Neural progenitor cell (in vitro differentiated cells): ENCODE data around the gene RAPGEF2.
"Not testable (repeated sequence)": the region's sequence is repeated elsewhere in the genome, so short reads cannot be mapped to it uniquely, and the experiment has no call there.

ENCODE experiments used
- CTCF ChIP-seq: fragments of 200-600 bp; sonication (generic); IDR thresholded peaks from 2 replicates; pipeline ENCODE4 v1.5.1; 2017; ENCODE audit warnings: antibody characterized with exemption, mild to moderate bottlenecking
- EZH2phosphoT487 ChIP-seq: fragments of 200-600 bp; sonication (generic); IDR thresholded peaks from 2 replicates; pipeline ENCODE4 v1.6.1; 2017; ENCODE audit warnings: antibody characterized with exemption

GRCh38 chr4:159116098-159116497, 13.2 kb downstream of the RAPGEF2 start:
- not testable (repeated sequence) for TF ChIP-seq EZH2phosphoT487, CTCF
